GM20000 (cell line): Measurements from ENCODE around the gene DPH6.
"Not testable (repeated sequence)": the region's sequence is repeated elsewhere in the genome, so short reads cannot be mapped to it uniquely, and the experiment has no call there.

Experiments
- DNase-seq: peaks from one replicate; pipeline ENCODE4 v3.0.0; 2012; ENCODE audit warnings: low spot score
- TF ChIP-seq, protein P1 (sequence below): IDR thresholded peaks from 2 replicates; pipeline ENCODE4 v1.5.1; 2012; ENCODE audit warnings: mild to moderate bottlenecking, control low read depth; ENCODE audit errors: extremely low read depth, missing control alignments

The DPH6 gene

DNA sequence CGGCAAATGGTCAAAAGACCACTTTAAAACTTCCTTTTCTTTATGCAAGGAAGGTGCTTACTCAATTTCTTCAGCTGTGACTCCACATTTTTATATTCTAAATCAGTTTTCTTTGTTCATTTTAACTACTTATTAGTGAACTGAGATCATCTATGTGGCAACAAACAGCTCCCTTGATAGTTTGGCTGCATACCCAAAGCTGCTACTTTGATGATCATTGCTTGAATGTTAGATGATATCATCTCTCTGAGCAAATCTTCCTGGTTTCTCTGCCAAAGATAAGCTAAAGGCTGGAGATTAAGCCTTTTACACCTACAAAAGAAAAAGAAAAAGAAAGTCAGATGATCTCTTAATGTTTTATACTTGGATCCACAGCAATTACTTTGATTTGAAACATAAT, 95.5 kb downstream of the DPH6 start:
- DNase-seq: no peak
- TF ChIP-seq, protein P1, sequence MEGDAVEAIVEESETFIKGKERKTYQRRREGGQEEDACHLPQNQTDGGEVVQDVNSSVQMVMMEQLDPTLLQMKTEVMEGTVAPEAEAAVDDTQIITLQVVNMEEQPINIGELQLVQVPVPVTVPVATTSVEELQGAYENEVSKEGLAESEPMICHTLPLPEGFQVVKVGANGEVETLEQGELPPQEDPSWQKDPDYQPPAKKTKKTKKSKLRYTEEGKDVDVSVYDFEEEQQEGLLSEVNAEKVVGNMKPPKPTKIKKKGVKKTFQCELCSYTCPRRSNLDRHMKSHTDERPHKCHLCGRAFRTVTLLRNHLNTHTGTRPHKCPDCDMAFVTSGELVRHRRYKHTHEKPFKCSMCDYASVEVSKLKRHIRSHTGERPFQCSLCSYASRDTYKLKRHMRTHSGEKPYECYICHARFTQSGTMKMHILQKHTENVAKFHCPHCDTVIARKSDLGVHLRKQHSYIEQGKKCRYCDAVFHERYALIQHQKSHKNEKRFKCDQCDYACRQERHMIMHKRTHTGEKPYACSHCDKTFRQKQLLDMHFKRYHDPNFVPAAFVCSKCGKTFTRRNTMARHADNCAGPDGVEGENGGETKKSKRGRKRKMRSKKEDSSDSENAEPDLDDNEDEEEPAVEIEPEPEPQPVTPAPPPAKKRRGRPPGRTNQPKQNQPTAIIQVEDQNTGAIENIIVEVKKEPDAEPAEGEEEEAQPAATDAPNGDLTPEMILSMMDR: no peak

DNA sequence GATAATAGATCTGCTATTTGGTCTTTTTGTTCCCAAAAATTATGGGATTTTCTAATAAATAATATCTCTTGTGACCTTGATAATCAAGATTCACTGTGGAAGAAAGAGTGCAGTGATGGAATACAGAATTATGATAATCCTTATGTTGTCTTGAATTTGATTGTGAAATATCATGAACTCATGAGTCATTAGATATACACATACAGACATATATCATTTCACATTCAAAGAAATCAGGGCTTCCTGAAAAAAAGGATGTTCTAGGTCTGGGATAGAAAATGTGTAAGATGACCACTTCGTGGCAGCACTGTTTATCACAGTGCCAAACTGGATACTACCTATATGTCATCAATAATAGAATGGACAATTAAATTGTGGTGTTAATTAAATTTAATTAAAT, 97.7 kb downstream of the DPH6 start:
- TF ChIP-seq, protein P1: no peak
- DNase-seq: no peak

DNA sequence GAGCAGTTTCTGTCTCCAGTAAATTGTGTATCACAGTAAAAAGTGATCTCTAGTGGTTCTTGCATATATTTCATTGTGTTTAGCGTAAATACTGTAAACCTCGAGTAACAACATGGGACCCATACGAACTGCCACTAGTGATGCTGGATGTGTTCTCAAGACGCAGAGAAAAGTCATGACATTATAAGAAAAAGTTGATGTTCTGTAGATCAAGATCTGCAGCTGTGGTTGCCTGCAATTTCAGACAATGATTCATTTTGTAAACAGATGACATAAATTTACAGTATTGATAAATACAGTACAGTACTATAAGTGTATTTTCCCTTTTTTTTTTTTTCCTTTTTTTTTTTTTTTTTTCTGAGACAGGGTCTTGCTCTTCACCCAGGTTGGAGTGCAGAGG, 100.1 kb downstream of the DPH6 start:
- TF ChIP-seq, protein P1: no peak

DNA sequence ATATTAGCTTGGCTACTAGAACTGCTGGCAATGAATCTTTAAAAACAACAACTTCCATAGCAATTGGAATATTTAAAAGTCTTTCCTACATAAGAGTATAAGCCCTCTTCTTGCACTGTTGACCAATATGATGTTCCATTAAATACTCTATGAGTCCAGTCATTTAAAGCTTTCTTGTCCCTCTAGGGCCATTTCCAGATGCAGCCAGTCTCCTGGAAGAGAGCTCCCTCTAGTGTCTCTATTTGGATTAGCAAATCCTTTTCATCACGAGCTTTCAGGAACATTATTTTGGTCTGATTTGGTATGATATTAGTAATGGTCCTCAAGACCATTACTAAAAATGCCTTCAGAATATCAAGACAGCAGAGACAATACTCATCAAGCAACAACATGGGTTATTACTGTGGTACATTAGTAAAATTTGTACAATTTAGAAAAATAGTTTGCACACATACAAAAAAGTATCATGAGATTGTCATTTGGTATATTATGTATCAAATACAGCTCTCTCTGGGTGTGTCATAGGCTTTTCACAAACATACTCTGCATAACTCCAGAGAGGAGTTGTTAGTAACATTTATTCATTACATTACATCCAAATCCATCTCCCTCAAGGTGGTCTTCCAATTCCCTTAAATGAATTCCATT, 101.3 kb downstream of the DPH6 start:
- TF ChIP-seq, protein P1: peak; percentile 79

More for the DNA sequence above, 100.1 kb downstream of the DPH6 start:
- no peak for DNase-seq

DNA sequence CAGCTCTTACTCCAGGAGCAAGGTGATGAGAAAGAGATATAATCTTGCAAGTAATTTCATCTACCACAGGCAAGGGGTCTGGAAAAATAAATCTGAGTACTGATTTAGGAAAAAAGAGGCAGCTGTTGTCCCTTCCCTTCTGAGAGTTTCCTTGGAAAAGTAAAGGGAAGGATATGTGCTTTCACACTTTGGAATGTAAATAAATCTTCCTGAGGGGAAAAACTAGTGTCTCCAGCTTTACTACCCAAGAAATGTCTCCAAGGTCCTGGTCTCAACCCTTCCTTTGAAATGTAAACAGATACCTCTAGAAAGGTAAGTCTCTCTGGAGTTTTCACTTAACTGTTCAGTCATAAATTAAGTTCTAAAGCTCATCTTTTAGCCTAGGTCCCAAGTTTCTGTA, 102.6 kb downstream of the DPH6 start:
- DNase-seq: no peak
- TF ChIP-seq, protein P1: no peak

More for the DNA sequence above, 101.3 kb downstream of the DPH6 start:
- peak; percentile 47 for DNase-seq

DNA sequence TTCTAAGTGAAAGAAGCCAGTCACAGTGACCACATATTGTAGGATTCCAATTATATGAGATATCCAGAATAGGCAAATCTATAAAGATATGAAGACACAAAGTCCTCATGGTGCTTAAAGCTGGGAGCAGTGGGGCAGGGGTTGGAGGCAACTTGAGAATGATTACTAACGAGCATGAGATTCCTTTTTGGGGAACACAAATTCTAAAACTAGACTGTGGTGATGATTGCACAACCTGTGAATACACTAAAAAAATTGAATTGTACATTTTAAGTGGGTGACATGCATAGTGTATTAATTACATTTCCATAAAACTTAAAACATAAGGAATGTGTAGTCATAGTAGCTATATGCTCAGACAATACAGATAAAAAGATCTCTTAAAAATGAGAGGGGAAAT, 103.2 kb downstream of the DPH6 start:
- TF ChIP-seq, protein P1: no peak
- DNase-seq: no peak

DNA sequence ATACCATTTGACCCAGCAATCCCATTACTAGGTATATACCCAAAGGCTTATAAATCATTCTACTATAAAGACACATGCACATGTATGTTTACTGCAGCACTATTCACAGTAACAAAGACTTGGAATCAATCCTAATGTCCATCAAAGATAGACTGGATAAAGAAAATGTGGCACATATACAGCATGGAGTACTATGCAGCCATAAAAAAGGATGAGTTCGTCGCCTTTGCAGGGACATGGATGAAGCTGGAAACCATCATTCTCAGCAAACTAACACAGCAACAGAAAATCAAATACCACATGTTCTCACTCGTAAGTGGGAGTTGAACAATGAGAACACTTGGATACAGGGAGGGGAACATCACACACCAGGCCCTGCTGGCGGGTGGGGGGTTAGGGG, 104.7 kb downstream of the DPH6 start:
- not testable (repeated sequence) for DNase-seq

DNA sequence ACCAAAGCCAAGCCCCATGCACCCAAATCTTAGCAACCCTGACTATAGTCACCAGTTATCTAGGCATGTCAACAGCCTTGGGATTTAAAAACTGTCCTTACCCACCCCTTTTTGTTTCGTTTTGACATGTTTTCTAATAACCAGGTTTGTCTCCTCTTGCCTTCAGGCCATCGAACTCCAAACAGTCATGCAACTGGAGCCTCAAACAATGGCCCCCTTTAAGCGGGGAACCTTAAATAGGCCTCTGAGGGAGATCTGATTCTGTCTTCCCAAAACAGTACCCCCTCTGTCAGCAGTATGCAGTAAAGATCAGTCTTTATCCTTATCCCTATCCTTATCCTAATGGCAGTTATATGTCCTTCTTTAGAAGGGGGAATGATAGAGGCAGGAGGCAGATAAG, 105.7 kb downstream of the DPH6 start:
- TF ChIP-seq, protein P1: no peak
- DNase-seq: no peak
